Liver (tissue), 3 donors: Measurements from ENCODE around the gene LRRC7.

Experiments used
- EGR1 ChIP-seq, 2 donors: IDR thresholded peaks; 2 replicates each; pipeline ENCODE4 v1.6.1; 2016 to 2018; ENCODE audit warnings: antibody characterized with exemption in 2 of 2, low read depth in 2 of 2
- FOXA1 ChIP-seq: IDR thresholded peaks from 2 replicates; pipeline ENCODE4 v1.6.1; 2016; ENCODE audit warnings: antibody characterized with exemption
- FOXA2 ChIP-seq: IDR thresholded peaks from 2 replicates; pipeline ENCODE4 v1.6.1; 2016; ENCODE audit warnings: antibody characterized with exemption
- HNF4G ChIP-seq: IDR thresholded peaks from 2 replicates; pipeline ENCODE4 v1.6.1; 2016; ENCODE audit warnings: antibody characterized with exemption
- JUND ChIP-seq, 2 donors: IDR thresholded peaks; 2 replicates each; pipeline ENCODE4 v1.6.1; 2016; ENCODE audit warnings: antibody characterized with exemption in 2 of 2
- RAD21 ChIP-seq, 2 donors: IDR thresholded peaks; 2 replicates each; pipeline ENCODE4 v1.6.1; 2016; ENCODE audit warnings: antibody characterized with exemption in 2 of 2, mild to moderate bottlenecking in 2 of 2
- RXRA ChIP-seq, 2 donors: IDR thresholded peaks; 2 replicates each; pipeline ENCODE4 v1.6.1; 2017 to 2018; ENCODE audit warnings: antibody characterized with exemption in 2 of 2, mild to moderate bottlenecking in 1 of 2
- SP1 ChIP-seq: IDR thresholded peaks from 2 replicates; pipeline ENCODE4 v1.6.1; 2018; ENCODE audit warnings: antibody characterized with exemption, mild to moderate bottlenecking
- TAF1 ChIP-seq: conservative IDR thresholded peaks from 2 replicates; pipeline ENCODE4 v1.6.1; 2016; ENCODE audit warnings: antibody characterized with exemption, mild to moderate bottlenecking
- YY1 ChIP-seq: IDR thresholded peaks from 2 replicates; pipeline ENCODE4 v1.6.1; 2016; ENCODE audit warnings: antibody characterized with exemption, mild to moderate bottlenecking
- TF ChIP-seq, protein P1 (sequence below): fragments of 150-350 bp; IDR thresholded peaks from 2 replicates; pipeline ENCODE4 v1.5.1; 2017; ENCODE audit warnings: improper control_type of control experiment, low read depth, low read length; ENCODE audit not compliant: missing input control
- TF ChIP-seq, protein P2 (sequence below): IDR thresholded peaks from 2 replicates; pipeline ENCODE4 v1.6.1; 2016; ENCODE audit warnings: antibody characterized with exemption
- TF ChIP-seq, protein P3 (sequence below): IDR thresholded peaks from 2 replicates; pipeline ENCODE4 v1.6.1; 2016; ENCODE audit warnings: antibody characterized with exemption, mild to moderate bottlenecking
- TF ChIP-seq, protein P4 (sequence below): IDR thresholded peaks from 2 replicates; pipeline ENCODE4 v1.6.1; 2016; ENCODE audit warnings: antibody characterized with exemption
- donor health status: healthy.
- donor health status: healthy.

DNA sequence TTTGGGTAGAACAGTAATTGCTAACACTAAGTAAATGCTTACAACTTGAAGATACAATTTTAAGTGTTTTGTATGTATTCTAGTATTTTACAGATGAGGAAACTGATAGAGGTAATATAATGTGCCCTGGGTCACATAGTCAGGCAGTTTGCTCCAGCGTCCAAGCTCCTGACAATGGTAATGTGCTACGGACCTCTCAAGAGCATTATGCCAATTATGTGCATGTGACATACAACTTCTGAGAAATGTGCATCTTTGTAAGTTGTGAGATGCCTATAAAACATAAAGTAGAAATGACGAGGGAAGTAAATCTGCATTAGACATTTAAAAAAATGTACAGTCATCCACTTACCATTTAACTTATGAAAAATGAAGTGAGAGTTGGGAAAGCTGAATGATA is 186.8 kb downstream of the LRRC7 start:
- no peak for TF ChIP-seq SP1
- TF ChIP-seq EGR1 (IDR thresholded peaks at IDR 0.05; ENCODE audit: low read depth in 2 of 2), result no peak
- TF ChIP-seq, protein P1, sequence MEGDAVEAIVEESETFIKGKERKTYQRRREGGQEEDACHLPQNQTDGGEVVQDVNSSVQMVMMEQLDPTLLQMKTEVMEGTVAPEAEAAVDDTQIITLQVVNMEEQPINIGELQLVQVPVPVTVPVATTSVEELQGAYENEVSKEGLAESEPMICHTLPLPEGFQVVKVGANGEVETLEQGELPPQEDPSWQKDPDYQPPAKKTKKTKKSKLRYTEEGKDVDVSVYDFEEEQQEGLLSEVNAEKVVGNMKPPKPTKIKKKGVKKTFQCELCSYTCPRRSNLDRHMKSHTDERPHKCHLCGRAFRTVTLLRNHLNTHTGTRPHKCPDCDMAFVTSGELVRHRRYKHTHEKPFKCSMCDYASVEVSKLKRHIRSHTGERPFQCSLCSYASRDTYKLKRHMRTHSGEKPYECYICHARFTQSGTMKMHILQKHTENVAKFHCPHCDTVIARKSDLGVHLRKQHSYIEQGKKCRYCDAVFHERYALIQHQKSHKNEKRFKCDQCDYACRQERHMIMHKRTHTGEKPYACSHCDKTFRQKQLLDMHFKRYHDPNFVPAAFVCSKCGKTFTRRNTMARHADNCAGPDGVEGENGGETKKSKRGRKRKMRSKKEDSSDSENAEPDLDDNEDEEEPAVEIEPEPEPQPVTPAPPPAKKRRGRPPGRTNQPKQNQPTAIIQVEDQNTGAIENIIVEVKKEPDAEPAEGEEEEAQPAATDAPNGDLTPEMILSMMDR, result no peak
- TF ChIP-seq FOXA1, result no peak
- TF ChIP-seq JUND (IDR thresholded peaks at IDR 0.05), result no peak
- no peak for TF ChIP-seq RAD21 (IDR thresholded peaks at IDR 0.05)
- TF ChIP-seq YY1, result no peak
- TF ChIP-seq, protein P2, sequence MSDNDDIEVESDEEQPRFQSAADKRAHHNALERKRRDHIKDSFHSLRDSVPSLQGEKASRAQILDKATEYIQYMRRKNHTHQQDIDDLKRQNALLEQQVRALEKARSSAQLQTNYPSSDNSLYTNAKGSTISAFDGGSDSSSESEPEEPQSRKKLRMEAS, result no peak
- TF ChIP-seq FOXA2, result no peak
- TF ChIP-seq, protein P3, sequence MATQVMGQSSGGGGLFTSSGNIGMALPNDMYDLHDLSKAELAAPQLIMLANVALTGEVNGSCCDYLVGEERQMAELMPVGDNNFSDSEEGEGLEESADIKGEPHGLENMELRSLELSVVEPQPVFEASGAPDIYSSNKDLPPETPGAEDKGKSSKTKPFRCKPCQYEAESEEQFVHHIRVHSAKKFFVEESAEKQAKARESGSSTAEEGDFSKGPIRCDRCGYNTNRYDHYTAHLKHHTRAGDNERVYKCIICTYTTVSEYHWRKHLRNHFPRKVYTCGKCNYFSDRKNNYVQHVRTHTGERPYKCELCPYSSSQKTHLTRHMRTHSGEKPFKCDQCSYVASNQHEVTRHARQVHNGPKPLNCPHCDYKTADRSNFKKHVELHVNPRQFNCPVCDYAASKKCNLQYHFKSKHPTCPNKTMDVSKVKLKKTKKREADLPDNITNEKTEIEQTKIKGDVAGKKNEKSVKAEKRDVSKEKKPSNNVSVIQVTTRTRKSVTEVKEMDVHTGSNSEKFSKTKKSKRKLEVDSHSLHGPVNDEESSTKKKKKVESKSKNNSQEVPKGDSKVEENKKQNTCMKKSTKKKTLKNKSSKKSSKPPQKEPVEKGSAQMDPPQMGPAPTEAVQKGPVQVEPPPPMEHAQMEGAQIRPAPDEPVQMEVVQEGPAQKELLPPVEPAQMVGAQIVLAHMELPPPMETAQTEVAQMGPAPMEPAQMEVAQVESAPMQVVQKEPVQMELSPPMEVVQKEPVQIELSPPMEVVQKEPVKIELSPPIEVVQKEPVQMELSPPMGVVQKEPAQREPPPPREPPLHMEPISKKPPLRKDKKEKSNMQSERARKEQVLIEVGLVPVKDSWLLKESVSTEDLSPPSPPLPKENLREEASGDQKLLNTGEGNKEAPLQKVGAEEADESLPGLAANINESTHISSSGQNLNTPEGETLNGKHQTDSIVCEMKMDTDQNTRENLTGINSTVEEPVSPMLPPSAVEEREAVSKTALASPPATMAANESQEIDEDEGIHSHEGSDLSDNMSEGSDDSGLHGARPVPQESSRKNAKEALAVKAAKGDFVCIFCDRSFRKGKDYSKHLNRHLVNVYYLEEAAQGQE, result no peak
- TF ChIP-seq RXRA (IDR thresholded peaks at IDR 0.05), result no peak
- TF ChIP-seq, protein P4, sequence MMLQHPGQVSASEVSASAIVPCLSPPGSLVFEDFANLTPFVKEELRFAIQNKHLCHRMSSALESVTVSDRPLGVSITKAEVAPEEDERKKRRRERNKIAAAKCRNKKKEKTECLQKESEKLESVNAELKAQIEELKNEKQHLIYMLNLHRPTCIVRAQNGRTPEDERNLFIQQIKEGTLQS, result no peak
- no peak for TF ChIP-seq TAF1
- TF ChIP-seq HNF4G, result no peak
